Urinary bladder (tissue), 4 donors: ENCODE data around the gene MSANTD2. TPM values are rescaled to one million over a fixed set of nuclear protein-coding genes. Genes with fewer than 3 reads are reported as not detected.
A peak's percentile ranks its signal among the peaks of the same experiment; 100 is the strongest.

Experiments used
- DNase-seq: peaks from one replicate; pipeline ENCODE4 v3.0.0-alpha.2; 2015; ENCODE audit errors: extremely low spot score
- H3K27ac ChIP-seq: one replicate; pipeline ENCODE4 v1.5.1; 2013; ENCODE audit warnings: low read depth, mild to moderate bottlenecking, moderate library complexity
- H3K36me3 ChIP-seq: one replicate; pipeline ENCODE4 v1.6.1; 2013; ENCODE audit warnings: mild to moderate bottlenecking, moderate library complexity; ENCODE audit not compliant: insufficient read depth
- H3K4me1 ChIP-seq: one replicate; pipeline ENCODE4 v1.6.1; 2013; ENCODE audit warnings: mild to moderate bottlenecking, moderate library complexity; ENCODE audit not compliant: insufficient read depth
- H3K4me3 ChIP-seq: one replicate; pipeline ENCODE4 v1.5.1; 2013; ENCODE audit warnings: low read depth, low read length
- WGBS: extraction: QIAGEN DNeasy Blood & Tissue Kit; methylation state at CpG from one replicate; pipeline ENCODE4 v1.1.7; 2013; 5-methylcytosine and 5-hydroxymethylcytosine counted together
- polyA plus RNA-seq: library from polyadenylated mRNA; stranded (reverse); fragments of 200-250 nt; gene quantifications from one replicate; pipeline ENCODE4 v1.2.3, GENCODE V29; 2013
- total RNA-seq: library from RNA; depleted of rRNA; stranded (reverse); fragments of >200 nt; gene quantifications from one replicate; pipeline ENCODE4 v1.2.3, GENCODE V29; 2014
- donor health status: healthy with polysubstance abuse.
- donor health status: healthy.

The MSANTD2 gene
- total and polyA plus RNA-seq, 2 donors, result 8.7 to 28.8 TPM

DNA sequence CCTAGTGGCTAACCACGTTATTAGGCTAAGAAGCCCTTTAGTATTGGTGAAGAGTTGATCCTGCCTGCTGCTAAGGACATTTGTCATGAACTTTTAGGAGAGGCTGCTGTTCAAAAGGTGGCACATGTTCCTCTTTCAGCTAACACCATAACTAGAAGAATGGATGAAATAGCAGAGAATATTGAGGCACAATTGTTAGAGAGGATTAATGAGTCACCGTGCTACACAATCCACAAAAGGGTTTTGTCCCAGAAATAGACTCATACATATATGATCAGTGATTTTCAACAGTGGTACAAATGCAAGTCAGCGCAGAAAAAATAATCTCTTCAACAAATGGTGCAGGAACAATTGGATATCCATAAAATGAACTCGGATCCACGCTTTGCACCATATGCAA is 7.0 kb upstream of the MSANTD2 start:
- Histone ChIP-seq H3K4me3 (no peak overlapping the region), H3K36me3 (no peaks in the 10 kb centered on the region), H3K4me1 (no peaks in the 10 kb centered on the region), H3K27ac (no peak overlapping the region)
- DNase-seq, result no peak
- WGBS, result 93% methylated on average over 5 of the region's 5 CpGs

GRCh38 chr11:124804884-124805283 is 4.7 kb upstream of the MSANTD2 start:
- DNase-seq, result no peak
- WGBS, result 90% methylated on average over 3 of the region's 3 CpGs
- no peak overlapping the region for H3K27ac ChIP-seq

DNA sequence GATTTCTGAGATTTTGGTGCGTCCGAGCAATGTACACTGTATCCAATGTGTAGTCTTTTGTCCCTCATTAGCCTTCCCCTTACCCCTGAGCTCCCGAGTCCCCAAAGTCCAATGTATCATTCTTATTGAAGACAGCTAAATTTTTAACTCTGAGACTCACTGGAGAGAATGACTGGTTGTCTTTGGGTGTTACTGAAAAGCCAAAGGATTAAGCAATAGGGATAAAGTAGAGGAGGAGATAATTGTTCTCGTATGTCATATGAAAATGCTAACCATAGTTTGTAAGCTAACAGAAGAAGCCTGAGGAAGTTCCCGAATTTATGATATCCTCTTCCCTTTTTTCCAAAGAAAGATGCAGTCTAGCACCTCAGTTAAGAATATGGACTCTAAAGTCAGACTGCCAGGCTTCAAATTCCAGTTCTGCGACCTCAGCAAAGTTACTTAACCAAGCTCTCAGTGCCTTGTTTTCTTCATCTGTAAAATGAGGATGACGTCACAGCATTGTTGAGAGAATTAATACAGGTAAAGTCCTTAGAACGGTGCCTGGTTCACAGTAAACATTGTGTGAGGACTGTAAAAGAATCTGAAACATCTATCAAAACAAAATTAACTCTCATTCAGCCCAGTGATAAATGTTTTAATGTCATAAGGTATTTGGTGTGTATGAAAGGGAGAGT is 1.6 kb upstream of the MSANTD2 start:
- no peak for DNase-seq
- Histone ChIP-seq H3K4me3 (no peak overlapping the region), H3K27ac (no peak overlapping the region), H3K4me1 (no peaks in the 10 kb centered on the region), H3K36me3 (no peaks in the 10 kb centered on the region)
- 70% methylated on average over 8 of the region's 8 CpGs for WGBS

More at GRCh38 chr11:124804884-124805283, 4.7 kb upstream of the MSANTD2 start:
- H3K4me1 ChIP-seq, result no peaks in the 10 kb centered on the region
- H3K36me3 ChIP-seq, result no peaks in the 10 kb centered on the region
- no peak overlapping the region for H3K4me3 ChIP-seq

- Histone ChIP-seq H3K27ac (peak overlapping the region; percentile 98), H3K36me3 (no peaks in the 10 kb centered on the region), H3K4me3 (peak overlapping the region; percentile 86), H3K4me1 (no peaks in the 10 kb centered on the region)
- DNase-seq, result no peak
- WGBS, result 2% methylated on average over 8 of the region's 8 CpGs
These were observed 808 bp upstream of the MSANTD2 start for GRCh38 chr11:124801014-124801413.

- H3K27ac ChIP-seq, result peak overlapping the region; percentile 98
- peaks cover 1% of the 10 kb centered on the region for H3K36me3 ChIP-seq
- WGBS, result under 1% methylated on average over 83 of the region's 83 CpGs
- H3K4me1 ChIP-seq, result no peaks in the 10 kb centered on the region
- H3K4me3 ChIP-seq, result peak overlapping the region; percentile 86
- DNase-seq, result no peak
These were observed 619 bp downstream of the MSANTD2 start for GRCh38 chr11:124799348-124800225.

- 2% methylated on average over 8 of the region's 8 CpGs for WGBS
- Histone ChIP-seq H3K4me1 (no peaks in the 10 kb centered on the region), H3K36me3 (peaks cover 1% of the 10 kb centered on the region), H3K27ac (no peak overlapping the region), H3K4me3 (peak overlapping the region; percentile 86)
- no peak for DNase-seq
These were observed 1.2 kb downstream of the MSANTD2 start for GRCh38 chr11:124798991-124799347.

GRCh38 chr11:124796312-124796711 is 3.9 kb downstream of the MSANTD2 start:
- no peak overlapping the region for H3K4me3 ChIP-seq
- no peaks in the 10 kb centered on the region for H3K4me1 ChIP-seq
- DNase-seq, result no peak
- no peak overlapping the region for H3K27ac ChIP-seq
- 88% methylated on average over 3 of the region's 3 CpGs for WGBS
- H3K36me3 ChIP-seq, result peaks cover 1% of the 10 kb centered on the region

DNA sequence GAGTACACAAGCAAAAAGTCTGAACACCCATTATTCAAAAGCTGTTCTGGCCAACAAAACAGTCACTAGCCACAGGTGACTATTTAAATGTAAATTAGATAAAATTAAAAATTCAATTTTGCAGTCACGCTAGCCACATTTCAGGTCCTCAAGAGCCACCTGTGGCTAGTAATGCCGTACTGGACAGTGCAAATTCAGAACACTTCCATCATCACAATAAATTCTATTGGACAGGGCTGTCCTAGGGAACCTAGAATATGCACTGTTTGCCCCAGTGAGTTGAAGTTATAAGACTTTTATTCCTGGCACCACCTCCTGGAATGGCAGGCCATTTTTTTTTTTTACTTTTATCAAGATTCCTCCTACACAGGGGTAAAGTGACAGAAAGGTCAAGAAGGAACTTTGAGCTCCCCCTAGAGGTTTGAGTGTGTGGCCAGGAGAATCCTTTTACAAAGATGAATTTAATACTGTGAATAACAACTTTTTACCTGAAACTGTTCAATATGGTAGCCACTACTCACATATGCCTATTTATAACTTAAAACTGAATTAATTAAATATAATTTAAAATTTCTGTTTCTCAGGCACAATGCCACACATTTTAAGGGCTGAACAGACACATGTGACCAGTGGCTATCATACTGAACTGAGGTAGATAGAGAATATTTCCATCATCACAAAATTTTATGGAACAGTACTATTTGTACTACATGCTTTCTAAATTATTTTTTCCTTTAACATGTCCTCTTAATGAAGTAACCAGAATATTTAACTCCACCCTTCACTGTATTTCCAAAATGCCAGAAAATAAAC is 6.5 kb downstream of the MSANTD2 start:
- 83% methylated on average over 2 of the region's 2 CpGs for WGBS
- no peak for DNase-seq
- Histone ChIP-seq H3K27ac (no peak overlapping the region), H3K4me3 (no peak overlapping the region), H3K4me1 (no peaks in the 10 kb centered on the region), H3K36me3 (peaks cover 1% of the 10 kb centered on the region)

- no peak overlapping the region for H3K4me3 ChIP-seq
- DNase-seq, result no peak
- H3K4me1 ChIP-seq, result no peaks in the 10 kb centered on the region
- peaks cover 1% of the 10 kb centered on the region for H3K36me3 ChIP-seq
- 82% methylated on average over 4 of the region's 4 CpGs for WGBS
- H3K27ac ChIP-seq, result no peak overlapping the region
These were observed 8.4 kb downstream of the MSANTD2 start for GRCh38 chr11:124791626-124792341.

GRCh38 chr11:124788521-124788920 is 11.7 kb downstream of the MSANTD2 start:
- Histone ChIP-seq H3K4me1 (no peaks in the 10 kb centered on the region), H3K4me3 (no peak overlapping the region), H3K27ac (no peak overlapping the region), H3K36me3 (no peaks in the 10 kb centered on the region)
- no peak for DNase-seq

DNA sequence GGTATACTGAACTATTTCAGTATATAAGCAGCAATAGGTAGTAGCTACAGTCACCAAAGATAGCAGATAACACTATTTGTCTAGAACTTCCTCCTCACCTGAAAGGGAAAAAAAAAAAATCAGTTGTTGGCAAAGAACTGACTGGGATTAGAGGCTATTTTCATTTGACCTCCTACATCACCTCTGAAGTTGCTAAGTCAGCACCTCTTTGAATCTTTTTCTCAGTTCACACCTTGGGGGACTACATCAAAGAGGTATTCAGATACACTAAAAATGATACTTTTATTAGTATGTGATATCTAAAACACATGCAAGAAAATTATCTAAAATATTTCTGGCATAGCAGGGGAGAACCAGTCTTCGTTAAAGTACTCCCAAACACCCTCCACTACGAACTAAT is 16.2 kb downstream of the MSANTD2 start:
- H3K36me3 ChIP-seq, result no peaks in the 10 kb centered on the region
- no peak for DNase-seq
- WGBS, result 93% methylated on average over 2 of the region's 2 CpGs
- H3K4me3 ChIP-seq, result no peak overlapping the region
- H3K27ac ChIP-seq, result no peak overlapping the region
- H3K4me1 ChIP-seq, result no peaks in the 10 kb centered on the region

DNA sequence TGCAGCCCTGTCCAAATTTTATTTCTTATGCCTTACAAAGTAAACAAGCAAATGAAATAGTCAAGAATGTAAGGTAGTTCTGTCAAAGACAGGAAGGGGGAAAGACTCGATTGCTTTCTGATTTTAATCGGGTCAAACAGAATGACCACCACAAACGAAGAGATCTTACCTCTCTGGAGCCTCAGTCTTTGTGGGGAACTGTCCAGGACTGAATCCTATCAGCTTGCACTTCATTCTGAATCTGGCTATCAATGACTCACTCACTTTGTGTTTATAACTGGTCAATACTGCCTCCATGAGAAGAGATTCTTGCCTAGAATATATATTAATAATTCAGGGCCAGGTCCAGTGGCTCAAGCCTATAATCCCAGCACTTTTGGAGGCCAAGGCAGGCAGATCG is 17.2 kb downstream of the MSANTD2 start:
- WGBS, result 95% methylated on average over 4 of the region's 4 CpGs
- H3K27ac ChIP-seq, result no peak overlapping the region
- no peaks in the 10 kb centered on the region for H3K4me1 ChIP-seq
- no peak for DNase-seq
- no peak overlapping the region for H3K4me3 ChIP-seq
- H3K36me3 ChIP-seq, result no peaks in the 10 kb centered on the region

DNA sequence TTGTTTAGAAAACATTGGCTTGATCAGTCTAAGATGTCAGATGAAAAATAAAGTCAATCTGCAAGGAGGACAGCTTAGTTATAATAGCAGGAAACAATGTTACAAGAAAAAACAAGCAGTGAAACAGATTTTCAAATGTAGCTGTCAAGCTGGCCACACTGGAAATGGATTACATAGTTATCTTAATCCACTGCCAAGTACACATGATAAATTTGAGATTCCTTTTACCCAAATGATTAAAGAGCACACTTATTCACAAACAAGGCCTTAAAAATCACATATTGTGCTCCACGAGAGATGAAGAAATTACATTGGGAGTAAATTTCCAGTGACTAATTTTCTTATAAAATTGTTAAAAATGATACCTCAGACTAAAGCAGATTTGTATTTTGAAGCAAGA is 20.6 kb downstream of the MSANTD2 start:
- Histone ChIP-seq H3K36me3 (no peaks in the 10 kb centered on the region), H3K4me1 (no peaks in the 10 kb centered on the region), H3K4me3 (no peak overlapping the region), H3K27ac (no peak overlapping the region)
- WGBS, result 50% methylated on average over 1 of the region's 1 CpG
- no peak for DNase-seq
